GM20000 (cell line): ENCODE measurements around the gene KRTAP5-9.
"Not testable (repeated sequence)": the region's sequence is repeated elsewhere in the genome, so short reads cannot be mapped to it uniquely, and the experiment has no call there.

Experiments
- DNase-seq: peaks from one replicate; pipeline ENCODE4 v3.0.0; 2012; ENCODE audit warnings: low spot score
- CTCF ChIP-seq: IDR thresholded peaks from 2 replicates; pipeline ENCODE4 v1.5.1; 2012; ENCODE audit warnings: mild to moderate bottlenecking, control low read depth; ENCODE audit errors: extremely low read depth, missing control alignments

The KRTAP5-9 gene

DNA sequence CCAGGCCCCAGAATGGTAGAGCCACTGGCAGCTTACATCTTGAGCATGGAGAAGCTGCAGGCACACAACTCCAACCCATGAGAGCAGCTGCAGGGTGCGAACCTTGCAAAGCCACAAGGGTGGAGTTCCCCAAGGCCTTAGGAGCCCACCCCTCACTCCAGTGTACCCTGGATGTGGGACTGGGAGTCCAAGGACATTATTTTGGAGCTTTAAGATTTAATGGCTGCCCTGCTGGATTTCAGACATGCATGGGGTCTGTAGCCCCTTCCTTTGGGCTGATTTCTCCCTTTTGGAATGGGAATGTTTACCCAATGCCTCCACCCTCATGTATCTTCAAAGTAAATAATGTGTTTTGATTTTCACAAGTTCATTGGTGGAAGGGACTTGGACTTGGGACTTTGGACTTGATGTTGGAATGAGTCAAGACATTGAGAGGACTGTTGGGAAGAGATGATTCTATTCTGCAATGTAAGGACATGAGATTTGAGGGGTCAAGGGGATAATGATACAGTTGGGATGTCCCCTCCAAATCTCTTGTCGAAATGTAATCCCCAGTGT, 22.2 kb upstream of the KRTAP5-9 start:
- DNase-seq = no peak
- no peak for TF ChIP-seq CTCF

DNA sequence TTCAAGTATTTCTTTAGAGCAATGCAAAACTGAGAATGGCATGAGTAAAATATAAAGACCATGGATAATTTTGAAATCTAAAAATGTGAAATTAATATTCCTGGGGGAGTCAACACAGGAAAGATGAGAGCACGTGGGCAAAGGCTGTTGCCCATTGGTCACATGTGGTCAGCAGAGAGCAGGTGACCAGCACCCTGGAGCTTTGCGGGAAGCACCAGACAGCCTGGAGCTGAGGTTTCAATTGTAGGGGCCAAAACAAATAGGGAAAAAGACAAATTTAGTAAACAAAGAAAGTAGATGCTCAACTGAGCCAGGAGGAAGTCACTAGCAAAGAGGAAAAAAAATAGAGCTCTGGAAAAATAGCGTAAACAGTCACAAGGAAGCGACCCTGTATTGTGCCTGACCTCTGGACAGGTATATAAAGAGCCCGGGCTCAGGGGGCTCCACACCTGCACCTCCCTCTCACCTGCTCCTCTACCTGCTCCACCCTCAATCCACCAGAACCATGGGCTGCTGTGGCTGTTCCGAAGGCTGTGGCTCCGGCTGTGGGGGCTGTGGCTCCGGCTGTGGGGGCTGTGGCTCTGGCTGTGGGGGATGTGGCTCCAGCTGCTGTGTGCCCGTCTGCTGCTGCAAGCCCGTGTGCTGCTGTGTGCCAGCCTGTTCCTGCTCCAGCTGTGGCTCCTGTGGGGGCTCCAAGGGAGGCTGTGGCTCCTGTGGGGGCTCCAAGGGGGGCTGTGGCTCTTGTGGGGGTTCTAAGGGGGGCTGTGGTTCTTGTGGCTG, 21.2 kb upstream of the KRTAP5-9 start, which contains the start of gene KRTAP5-7:
KRTAP5-7 (plus strand) TSS at position 472 of the 780 bp plus-strand sequence; CDS start at position 506, 34 bp downstream.
- DNase-seq = not testable (repeated sequence)

GRCh38 chr11:71527576-71528210, 20.5 kb upstream of the KRTAP5-9 start:
- no peak for DNase-seq
- TF ChIP-seq CTCF = no peak

DNA sequence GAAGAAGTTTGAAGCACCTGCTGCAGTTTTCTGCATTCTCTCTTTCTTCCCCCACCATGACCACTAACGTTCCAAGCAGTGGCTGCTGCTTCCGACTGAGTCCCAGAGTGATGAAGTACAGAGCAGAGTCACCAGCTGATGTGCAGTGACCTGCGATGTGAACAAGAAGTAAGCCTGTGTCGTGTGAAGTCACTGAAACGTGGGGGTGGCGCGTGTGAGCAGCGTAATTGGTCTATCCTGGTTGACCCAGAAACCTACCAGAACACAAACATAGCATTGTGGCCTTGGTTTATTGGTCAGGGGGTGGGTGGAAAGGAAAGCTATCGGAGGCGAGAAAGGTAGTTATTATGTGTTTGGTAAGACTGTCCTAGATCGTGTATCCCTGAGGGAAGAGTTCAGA, 17.6 kb upstream of the KRTAP5-9 start:
- DNase-seq = no peak

GRCh38 chr11:71532036-71532610, 16.1 kb upstream of the KRTAP5-9 start:
- no peak for DNase-seq
- TF ChIP-seq CTCF = no peak

More for the DNA sequence above, 17.6 kb upstream of the KRTAP5-9 start:
- TF ChIP-seq CTCF = no peak

DNA sequence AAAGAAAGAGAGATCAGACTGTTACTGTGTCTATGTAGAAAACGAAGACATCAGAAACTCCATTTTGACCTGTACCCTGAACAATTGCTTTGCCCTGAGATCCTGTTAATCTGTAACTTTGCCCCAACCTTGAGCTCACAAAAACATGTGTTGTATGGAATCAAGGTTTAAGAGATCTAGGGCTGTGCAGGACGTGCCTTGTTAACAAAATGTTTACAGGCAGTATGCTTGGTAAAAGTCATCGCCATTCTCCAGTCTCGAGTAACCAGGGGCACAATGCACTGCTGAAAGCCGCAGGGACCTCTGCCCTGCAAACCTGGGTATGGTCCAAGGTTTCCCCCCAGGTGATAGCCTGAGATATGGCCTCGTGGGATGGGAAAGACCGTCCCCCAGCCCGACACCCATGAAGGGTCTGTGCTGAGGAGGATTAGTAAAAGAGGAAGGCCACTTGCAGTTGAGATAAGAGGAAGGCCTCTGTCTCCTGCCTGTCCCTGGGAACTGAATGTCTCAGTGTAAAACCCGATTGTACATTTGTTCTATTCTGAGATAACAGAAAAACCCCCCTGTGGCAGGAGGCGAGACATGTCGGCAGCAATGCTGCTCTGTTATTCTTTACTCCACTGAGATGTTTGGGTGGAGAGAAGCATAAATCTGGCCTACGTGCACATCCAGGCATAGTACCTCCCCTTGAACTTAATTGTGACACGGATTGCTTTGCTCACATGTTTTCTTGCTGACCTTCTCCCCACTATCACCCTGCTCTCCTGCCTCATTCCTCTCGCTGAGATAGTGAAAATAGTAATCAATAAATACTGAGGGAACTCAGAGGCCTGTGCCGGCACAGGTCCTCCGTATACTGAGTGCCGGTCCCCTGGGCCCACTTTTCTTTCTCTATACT, 13.3 kb upstream of the KRTAP5-9 start:
- DNase-seq = not testable (repeated sequence)

DNA sequence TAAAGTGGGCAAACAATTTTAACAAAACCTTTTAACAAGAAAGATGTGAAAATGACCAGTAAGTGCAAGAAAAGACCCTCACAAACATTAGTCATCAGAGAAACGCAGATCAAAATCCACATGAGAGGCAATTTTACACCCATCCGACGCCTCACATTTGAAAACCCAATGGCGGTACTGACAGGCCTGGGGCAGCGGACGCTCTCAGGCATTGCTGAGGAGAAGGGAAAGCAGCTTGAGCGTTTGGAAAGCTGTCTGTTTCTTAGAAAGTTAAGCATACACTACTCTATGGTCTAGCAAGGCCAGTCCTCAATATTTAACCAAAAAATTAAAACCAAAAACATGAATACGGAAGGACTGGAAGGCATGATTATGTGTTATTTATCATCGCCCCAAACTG, 12.4 kb upstream of the KRTAP5-9 start:
- no peak for DNase-seq
- TF ChIP-seq CTCF = no peak
